ENCODE data around the gene CCDC92B.

CCDC92B gene

DNA sequence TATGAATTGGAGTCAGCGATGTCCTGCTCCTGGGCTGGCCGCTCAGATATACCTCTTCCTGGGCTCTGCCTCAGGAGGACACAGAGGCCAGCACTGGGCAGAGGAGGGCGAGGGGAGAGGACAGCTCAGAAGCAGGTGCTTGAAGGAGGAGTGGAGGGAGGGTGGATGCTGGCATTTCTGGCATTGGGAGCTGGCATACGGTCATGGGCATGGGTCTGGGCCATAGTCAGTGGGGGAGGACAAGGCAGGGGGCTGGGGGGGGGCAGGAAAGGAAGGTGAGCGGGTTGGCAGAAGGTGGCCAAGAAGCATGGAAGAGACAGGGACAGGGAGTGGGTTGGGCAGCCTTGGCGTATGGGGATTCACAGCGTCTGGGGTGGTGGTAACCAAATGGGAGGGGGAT, 30.1 kb upstream of the CCDC92B start:
- no peak for DNase-seq (ENCODE audit: low read depth in 1 of 2, low spot score in 1 of 2)

DNA sequence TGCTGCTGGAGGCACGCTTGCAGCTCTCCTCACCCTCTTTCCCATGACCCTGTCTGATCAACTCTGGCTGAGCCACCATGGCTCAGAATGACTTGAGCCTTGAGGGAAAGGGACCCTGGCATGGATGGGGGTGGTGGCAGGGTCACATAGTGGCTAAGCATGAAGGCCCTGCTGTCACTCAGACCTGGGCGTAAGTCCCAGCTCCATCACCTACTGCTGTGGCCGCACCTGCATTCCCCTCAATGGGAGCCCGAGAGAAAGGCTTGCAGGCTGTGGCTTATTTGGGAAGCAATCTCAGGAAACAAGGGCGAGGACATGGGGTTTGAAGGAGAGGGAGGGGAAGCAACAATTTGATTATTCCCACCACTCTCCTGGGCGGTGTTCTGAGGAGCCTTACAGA, 29.0 kb upstream of the CCDC92B start:
- no peak for DNase-seq (ENCODE audit: low read depth in 1 of 2, low spot score in 1 of 2)

DNA sequence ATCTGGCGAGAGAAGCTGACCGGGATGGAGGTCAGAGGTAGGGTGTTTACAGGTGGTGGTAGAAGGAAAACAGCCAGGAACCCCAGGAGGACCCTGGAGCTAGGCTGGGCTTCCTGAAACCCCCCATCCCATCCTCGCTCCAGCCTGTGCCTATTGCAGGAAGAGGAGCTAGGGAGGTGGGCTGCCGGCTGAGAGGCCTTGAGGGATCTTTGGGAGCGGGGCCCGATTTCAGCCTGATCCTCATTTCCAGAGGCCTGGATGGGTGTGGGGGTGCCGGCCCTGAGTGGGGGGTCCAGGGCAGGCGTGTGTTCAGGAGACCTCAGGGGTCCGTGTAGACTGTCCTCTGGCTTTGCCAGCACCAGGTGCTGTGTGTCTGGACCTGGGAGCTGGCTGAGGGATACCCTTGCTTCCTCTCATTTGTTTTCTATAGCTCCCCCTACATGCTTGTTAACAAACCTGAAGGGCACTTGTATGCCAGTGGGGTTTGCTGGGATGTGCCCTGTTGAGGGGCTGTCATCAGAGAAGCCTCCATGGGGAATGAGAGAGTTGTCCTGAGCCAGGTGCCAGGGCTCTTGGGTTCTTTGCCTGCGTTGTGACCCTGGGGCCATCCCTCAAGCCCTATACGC, 27.9 kb upstream of the CCDC92B start:
- no peak for DNase-seq (ENCODE audit: low read depth in 1 of 2, low spot score in 1 of 2)

DNA sequence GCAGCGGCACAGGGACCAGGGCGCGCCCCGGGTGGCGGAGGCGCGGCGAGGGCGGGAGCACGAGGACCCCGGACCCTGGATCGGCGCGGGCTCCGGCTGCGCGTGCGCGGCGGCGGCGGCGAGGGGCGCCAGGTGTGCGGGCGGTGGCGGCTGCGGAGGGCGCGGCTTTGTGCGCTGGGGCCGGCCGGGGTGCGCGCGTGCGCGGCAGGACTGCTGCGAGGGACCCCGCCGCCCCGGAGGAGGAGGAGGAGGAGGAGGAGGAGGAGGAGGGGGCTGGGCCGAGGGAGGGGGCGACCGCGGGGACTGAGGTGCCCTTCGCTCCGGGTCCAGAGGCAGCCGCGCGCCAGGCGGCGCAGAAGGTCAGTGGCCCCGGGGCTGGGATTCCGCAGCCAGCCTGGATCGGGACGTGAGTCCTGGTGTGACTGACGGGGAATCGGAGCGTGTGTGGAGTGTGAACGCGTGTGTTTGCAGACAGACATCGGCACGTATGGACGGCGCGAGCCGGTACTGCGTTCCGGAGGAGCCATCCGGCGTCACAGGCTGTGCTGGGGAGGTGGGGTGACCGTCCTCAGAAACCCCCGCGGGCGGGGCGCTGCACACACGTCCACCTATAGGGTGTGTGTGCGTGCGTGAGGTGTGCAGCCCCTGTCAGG, 27.3 kb upstream of the CCDC92B start:
- no peak for DNase-seq (ENCODE audit: low read depth in 1 of 2, low spot score in 1 of 2)

DNA sequence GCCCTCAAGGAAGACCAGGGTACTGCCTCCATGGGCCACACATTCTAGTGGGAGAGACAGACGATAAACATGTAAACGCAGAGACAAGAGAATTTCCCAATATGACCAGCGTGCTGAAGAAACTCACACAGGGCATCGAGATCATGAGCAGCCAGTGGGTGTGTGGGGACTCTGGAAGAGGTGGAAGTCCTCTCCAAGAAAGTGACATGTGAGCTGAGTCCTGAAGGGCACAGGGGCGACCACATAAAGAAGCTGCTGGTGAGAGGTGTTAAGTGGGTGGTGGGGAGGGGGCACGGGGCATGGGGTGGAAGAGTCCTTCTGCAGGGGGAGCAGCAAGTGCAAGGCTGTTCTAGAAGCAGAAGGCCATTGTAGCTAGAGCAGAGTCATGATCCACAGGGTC, 25.8 kb upstream of the CCDC92B start:
- no peak for DNase-seq (ENCODE audit: low read depth in 1 of 2, low spot score in 1 of 2)

DNA sequence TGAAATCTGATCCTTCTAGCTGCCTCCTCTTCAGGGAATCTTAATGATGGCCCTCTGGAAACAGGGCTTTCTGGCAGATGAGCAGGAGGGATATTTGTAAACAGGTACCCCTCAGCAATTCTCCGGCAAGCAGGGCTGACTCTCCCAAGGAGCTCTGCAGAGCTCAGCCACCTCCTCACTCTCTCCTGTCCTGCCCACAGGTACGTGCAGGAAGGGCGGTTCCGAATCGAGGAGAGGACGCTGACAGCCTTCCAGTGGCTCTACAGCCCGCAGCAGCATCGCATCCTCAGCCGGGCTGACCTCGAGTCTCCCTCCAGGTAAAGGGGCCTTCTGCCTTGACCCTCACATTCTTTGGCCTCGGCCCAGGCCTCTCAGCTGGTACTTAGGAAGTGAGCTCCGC, 20.7 kb upstream of the CCDC92B start:
- no peak for DNase-seq (ENCODE audit: low read depth in 1 of 2, low spot score in 1 of 2)

DNA sequence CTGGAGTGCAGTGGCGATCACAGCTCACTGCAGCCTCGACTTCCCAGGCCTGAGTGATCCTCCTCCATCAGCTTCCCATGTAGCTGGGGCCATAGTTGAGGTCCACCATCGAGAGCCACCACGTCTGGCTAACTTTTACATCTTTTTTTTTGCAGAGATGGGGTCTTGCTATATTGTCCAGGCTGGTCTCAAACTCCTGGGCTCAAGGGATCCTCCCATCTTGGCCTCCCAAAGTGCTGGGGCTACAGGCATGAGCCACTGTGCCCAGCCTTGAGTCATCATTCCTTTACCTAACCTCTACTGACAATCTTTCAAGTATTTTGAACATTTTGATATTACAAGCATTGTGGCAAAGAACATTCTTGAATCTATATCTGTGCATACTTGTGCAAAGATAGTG, 9.4 kb upstream of the CCDC92B start:
- no peak for DNase-seq (ENCODE audit: low read depth in 1 of 2, low spot score in 1 of 2)

DNA sequence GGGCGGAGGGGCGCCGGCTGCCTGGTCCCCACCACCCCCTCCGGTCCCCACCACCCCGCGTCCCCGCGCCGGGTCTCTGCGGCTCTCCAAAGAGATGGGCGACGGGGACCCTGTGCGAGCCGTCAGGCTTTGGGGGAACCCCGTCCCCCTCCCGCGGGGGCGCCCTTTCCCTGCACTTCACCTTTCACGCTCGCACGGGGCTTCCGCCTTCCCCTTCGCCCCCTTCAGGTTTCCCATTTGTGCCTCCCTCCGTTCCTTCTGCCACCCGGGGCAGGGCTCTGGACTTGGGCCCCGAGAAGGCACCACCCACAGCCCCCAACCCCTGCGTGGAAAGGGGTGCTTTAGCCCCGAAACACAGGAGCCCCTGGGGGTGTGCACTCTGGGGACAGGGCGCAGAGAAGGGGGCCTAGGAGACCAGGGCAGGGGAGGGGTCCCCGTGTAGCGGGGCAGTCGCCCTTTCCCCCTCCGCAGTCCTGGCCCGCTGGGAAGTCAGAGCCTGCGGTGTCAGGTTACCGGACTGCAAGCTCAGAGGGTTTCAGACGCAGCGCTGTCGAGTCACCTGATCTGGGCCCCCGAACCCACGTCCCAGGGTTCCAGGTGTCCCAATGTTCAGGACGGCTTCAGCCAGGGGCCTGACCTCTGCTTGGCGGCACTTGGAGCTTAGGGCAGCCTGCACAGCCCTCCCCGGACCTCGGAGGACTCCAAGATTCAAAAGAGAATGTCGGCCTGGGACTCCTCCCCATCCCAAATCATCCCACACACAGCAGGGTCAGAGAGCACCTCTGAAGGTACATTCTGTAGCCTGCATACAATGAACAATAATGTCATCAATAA, 6.7 kb upstream of the CCDC92B start:
- no peak for DNase-seq (ENCODE audit: low read depth in 1 of 2, low spot score in 1 of 2)

DNA sequence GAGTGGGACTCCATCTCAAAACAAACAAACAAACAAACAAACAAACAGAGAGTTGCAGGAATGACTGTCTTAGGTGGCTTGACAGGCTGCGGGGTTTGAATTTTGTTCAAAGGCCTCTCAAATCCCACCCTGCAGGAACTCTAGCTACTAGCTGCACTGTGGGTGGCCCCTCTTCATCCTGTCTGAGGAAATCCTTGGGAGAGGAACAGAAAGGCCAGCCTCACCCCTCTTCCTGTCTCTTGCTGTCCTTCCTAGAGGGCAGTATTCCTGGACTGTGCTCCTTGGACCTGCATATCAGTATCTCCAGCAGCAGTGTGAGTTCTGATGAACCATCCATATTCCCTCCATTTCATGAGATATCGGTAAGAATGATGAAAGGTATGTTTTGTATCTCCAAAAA, 2.0 kb upstream of the CCDC92B start:
- DNase-seq (ENCODE audit: low read depth in 1 of 2, low spot score in 1 of 2) = no peak

DNA sequence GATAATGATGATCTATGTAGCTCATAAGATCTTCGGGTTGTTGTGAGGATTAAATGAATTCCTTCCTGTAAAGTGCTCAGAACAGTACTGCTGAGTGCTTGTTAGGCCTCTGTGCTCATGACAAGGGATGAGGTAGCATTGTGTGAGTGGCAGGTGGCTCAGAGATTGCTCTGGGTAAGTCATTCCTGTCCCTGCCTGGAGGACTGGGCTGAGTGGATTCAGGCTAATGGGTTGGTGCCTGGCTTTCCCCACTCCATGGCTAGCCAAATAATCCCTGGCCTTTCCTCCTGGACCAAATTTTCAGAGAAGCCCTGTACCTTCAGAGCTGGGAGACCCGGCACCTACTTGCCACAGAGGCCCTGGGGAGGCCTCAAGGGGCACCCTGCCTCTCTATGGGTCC, 1.3 kb upstream of the CCDC92B start:
- no peak for DNase-seq (ENCODE audit: low read depth in 1 of 2, low spot score in 1 of 2)

DNA sequence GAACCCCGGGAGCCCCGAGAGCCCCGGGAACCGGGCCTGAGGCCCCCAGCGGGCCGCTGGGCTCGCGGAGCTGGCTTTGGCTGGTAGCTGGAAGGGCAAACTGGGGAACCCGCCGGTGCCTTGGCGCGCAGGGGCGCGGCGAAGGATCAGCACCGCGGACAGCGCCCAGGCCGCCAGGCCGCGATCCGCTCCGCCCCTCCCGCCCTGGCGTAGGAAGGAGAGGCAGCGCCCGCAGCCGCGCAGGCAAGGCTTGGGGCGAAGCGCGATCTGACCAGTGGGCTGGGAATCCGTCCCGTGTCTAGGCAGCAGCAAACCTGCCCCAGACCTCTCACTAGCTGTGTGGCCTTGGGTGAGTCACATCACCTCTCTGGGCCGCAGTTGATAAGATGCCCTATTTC, 331 bp upstream of the CCDC92B start:
- DNase-seq (ENCODE audit: low read depth in 1 of 2, low spot score in 1 of 2) = peak; percentile 33 to 55

DNA sequence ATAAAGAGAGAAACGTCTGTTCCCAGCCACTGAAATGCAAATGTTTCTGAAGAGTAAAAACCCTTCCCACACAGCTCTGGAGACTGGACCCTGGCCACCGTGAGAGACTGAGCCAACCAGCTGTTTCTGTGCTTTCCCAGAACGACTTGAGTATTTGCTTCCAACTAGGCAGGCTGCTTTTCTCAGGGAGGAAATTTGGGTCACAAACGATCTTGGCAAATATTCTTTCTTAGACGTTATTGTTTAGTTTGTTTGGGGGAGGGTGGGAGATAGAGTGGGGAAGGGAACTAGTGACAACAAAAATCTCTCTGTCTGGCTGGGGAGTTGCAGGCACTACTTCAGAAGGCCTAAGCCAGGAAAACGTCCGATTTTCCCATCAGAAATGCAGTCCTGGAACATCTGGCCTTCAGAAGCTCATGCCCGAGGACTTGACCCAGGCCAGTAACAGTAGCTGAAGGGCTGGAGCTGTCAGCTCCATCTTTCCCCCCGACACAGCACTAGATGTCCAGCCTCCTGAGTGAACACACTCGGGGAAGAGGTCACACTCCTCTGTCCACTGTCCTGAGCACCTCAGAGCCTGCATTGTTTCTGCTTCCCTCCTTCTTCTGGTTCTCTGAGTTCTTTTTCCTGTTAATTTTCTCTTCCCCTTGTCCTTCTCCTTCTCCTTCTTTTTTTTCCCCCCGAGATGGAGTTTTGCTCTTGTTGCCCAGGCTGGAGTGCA, 4.0 kb downstream of the CCDC92B start:
- DNase-seq (ENCODE audit: low read depth in 1 of 2, low spot score in 1 of 2) = no peak

DNA sequence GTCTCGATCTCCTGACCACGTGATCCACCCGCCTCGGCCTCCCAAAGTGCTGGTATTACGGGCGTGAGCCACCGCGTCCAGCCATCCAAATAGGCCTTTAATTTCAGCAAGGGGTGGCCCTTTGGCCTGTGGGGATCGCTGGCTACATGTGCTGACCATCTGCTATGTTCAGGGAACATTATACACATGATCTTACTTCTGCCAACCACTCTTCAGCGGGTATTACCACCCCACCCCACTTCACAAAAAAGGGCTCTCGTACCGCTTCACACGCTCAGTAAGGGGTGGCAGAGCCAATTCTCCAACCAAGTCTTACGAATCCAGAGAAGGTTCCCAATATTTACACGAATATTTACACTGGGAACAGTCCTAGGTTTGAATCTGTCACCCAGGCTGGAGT, 11.8 kb downstream of the CCDC92B start:
- DNase-seq (ENCODE audit: low read depth in 1 of 2, low spot score in 1 of 2) = no peak

DNA sequence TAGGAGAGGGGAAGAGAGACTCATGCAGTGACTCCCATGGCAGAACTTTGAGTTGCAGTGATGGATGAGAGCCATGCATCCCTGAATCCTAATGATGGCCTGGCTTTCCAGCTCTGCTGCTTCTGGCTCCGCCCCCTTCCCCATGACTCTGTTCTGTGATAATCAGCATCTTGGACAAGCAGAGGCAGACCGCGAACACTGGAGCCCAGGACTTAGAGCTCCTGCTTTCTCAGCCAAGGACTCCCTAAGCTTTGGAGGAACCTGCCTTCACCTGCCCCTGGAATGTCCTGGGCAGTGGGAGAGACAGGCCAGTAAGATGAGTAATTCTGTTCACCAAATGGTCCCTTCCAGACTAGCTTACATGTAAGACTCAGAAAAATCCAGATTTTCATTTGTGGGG, 12.5 kb downstream of the CCDC92B start:
- DNase-seq (ENCODE audit: low read depth in 1 of 2, low spot score in 1 of 2) = no peak

DNA sequence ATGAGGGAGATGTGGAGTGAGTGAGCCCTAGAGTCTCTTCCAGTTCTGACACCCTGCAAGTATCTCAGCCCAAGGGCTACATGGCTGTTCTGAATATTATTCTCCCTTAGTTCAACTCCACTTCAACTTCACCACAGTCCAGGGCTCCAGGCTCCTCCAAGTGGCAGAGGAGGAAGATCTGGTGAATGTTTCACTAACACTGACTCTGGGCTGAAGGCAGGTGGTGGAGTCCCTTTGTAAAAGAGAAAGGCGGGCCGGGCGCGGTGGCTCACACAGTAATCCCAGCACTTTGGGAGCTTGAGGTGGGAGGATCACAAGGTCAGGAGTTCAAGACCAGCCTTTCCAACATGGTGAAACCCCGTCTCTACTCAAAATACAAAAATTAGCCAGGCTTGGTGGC, 13.6 kb downstream of the CCDC92B start:
- no peak for DNase-seq (ENCODE audit: low read depth in 1 of 2, low spot score in 1 of 2)

DNA sequence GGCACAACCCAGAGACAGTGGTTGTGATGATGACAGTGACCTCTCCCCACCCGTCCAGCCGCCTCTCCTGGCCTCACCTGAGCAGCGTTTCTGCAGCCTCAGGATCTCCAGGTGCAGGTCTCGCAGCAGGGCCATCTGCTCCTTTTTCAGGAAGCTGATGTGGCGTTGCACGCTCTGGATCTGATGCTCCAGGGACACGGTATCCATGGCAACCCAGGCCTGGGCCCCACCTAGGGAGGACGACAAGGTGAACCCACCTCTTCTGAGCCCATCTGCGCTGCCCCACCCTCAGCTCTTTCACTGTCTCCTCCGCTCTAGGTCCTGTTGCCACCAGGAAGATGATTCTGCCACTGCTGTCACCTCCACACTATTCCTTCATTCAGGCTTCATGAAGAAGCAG, 14.5 kb downstream of the CCDC92B start:
- DNase-seq (ENCODE audit: low read depth in 1 of 2, low spot score in 1 of 2) = no peak

DNA sequence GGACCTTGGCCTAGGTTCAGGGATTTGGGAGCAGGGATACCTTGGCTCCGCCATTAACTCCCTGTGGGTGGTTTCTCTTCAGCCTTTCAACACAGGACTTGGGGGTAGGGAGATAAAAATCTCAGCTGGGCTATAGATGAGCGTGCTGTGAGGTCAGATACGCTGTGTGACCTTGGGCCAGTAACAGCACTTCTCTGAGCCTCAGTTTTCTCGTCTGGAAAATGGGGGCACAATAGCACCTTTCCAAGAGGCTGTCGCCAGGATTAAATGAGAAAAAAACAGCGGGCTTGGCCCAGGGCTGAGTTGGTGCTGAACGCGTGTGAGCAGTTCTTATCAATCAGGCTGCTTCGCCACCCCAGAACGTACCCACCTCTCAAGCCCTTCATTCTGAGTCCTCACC, 17.6 kb downstream of the CCDC92B start:
- no peak for DNase-seq (ENCODE audit: low read depth in 1 of 2, low spot score in 1 of 2)

DNA sequence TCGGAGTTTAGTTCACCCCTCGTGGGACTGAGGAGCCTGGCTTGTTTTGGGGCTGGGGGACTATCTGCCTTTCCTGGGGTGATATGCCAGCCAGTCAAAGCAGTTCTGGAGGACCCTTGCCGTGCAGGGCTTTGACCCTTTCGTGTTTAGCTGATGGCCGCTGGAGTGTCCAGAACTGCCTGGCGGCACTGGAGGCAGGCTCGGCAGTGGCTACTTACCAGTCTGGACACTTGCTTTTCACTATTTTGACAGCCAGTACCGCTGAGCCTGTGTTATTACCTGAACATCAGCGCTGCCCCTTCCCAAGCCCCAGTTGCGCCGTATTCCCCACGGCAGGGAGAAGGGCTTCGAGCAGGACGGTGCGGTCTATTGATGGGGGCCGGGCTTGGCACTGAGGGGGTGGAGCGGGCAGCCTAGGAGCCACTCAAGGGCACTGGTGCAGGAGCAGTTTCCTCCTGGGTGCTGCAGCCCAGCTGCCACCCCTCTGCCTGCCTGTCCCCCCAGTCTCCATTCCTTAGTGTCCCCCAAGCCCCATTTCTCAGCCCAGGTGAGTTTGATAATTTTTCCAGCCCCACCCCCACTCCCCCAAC, 18.6 kb downstream of the CCDC92B start:
- no peak for DNase-seq (ENCODE audit: low read depth in 1 of 2, low spot score in 1 of 2)

DNA sequence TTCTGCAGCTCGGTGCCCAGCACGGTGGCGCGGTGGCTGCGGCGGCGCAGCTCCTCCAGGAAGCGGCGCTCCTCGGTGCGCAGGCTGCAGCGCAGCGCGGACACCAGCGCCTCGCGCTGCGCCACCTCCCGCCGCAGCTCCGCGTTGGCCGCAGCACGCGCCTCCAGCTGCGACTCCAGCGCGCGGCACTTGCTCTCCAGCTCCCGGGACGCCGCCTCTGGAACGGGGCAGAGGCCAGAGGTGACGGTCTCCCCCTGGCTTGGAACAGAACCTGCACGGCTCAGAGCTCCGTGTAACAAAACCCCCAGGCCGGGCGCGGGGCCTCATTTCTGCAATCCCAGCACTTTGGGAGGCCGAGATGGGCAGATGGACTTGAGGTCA, 24.7 kb downstream of the CCDC92B start:
- no peak for DNase-seq (ENCODE audit: low read depth in 1 of 2, low spot score in 1 of 2)

DNA sequence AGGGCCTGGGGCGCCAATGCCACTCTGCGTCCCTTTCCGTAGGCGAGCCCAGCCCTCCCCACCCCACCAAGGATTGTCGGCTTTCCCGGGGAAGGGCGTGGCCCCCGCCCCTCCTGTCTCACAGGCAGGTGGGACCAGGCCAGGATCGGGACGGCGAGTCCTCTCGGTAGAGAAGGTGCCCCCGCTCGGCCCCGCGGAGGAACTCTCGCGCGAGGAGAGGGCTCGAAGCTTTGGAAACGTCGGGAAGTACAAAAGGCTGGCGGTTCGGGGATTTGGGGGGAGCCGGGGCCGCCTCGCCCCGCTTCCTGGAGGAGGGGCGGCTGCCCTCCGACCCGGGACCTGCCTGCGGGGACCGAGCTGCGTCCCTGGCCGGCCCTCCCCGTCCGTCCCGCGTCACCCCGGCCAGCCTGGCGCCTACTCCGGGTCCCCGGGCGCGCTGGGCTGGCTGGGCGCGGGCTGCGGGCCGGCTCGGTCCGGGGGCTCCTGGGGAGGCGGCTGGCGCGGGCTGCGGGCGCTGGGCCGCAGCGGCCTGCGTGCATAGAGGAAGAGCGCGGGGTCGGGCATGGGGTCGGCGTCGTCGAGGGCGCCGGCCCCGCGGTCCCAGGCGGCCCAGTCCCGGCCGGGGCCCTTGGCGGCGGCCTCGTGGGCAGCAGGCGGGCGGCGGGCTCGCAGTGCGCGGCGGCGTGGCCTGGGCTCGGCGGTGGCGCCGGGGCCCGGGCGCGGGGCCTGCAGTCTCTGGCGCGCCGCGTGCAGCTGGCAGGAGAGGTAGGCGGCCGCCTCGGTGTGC, 25.3 kb downstream of the CCDC92B start:
- DNase-seq (ENCODE audit: low read depth in 1 of 2, low spot score in 1 of 2) = no peak

DNA sequence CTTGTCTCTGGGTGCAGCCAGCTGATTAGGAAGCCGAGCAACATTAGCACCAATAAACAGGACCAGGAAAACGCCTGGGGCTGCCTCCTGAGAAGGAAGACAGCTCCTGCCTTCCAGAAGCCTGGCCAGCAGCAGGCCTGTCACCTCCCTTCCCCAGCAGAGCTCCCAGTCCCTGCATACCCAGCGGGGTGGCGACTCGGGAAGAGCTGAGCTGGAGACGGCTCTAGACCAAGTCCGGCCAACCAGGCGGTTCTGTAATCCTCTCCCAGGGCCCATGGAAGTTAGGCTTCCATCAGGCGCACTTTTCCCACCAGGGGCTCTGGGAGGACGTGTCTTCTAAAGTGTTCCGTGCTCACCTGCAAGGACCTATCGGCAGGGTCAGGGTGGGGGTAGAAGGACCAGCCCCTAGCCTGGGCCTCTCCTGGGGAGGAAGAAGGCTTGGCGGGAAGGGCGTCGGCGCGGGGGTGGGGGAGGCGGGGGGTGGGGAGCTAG, 25.9 kb downstream of the CCDC92B start:
- DNase-seq (ENCODE audit: low read depth in 1 of 2, low spot score in 1 of 2) = no peak
